CD14-positive monocyte (primary cell): Measurements from ENCODE around the gene BPIFB1. TPM values are rescaled to one million over a fixed set of nuclear protein-coding genes. Genes with fewer than 3 reads are reported as not detected.

Source experiments
- DNase-seq, 3 donors: peaks; one replicate each; pipeline ENCODE4 v3.0.0-alpha.2; 2011 to 2022
- H2AFZ ChIP-seq: 2 replicates; pipeline ENCODE4 v1.6.0; 2012; ENCODE audit warnings: mild to moderate bottlenecking, low read depth, low read length, inconsistent platforms; ENCODE audit not compliant: insufficient read depth, poor library complexity, severe bottlenecking
- H3K27ac ChIP-seq, 2 donors: 1 replicate in 1 of 2; 2 replicates in 1 of 2; pipeline ENCODE4 v1.5.1; 2012 to 2013; ENCODE audit warnings: low read length in 2 of 2, control low read depth in 1 of 2, inconsistent platforms in 1 of 2, low read depth in 1 of 2, mild to moderate bottlenecking in 1 of 2
- H3K27me3 ChIP-seq, 2 donors: one replicate each; pipeline versions ENCODE4 v1.6.0 to v1.6.1; 2011 to 2013; ENCODE audit warnings: low read length in 2 of 2; ENCODE audit not compliant: control insufficient read depth in 2 of 2, insufficient read depth in 2 of 2
- H3K36me3 ChIP-seq, 2 donors: replicated peaks in 1 of 2; 1 replicate in 1 of 2; 2 replicates in 1 of 2; pipeline versions ENCODE4 v1.5.1 to v1.6.1; 2012 to 2013; ENCODE audit warnings: low read length in 2 of 2, control low read depth in 1 of 2, inconsistent platforms in 1 of 2, mild to moderate bottlenecking in 1 of 2; ENCODE audit not compliant: insufficient read depth in 2 of 2, control insufficient read depth in 1 of 2
- H3K4me1 ChIP-seq, 2 donors: 1 replicate in 1 of 2; 2 replicates in 1 of 2; pipeline versions ENCODE4 v1.5.1 to v1.6.1; 2012 to 2013; ENCODE audit warnings: low read length in 2 of 2, control low read depth in 1 of 2, inconsistent platforms in 1 of 2, mild to moderate bottlenecking in 1 of 2, moderate library complexity in 1 of 2; ENCODE audit not compliant: insufficient read depth in 2 of 2, control insufficient read depth in 1 of 2
- H3K4me2 ChIP-seq: replicated peaks from 2 replicates; pipeline ENCODE3; 2012; ENCODE audit warnings: low read length, moderate library complexity, mild to moderate bottlenecking; ENCODE audit not compliant: poor library complexity, severe bottlenecking; ENCODE audit errors: extremely low read depth
- H3K4me3 ChIP-seq, 3 experiments: fragments of 200-600 bp in 1 of 3; sonication (generic) in 1 of 3; replicated peaks in 1 of 3; 1 replicate in 2 of 3; 2 replicates in 1 of 3; pipeline ENCODE4 v1.5.1; 2011 to 2013; ENCODE audit warnings: low read length in 3 of 3, mild to moderate bottlenecking in 3 of 3, control low read depth in 2 of 3, low read depth in 2 of 3, inconsistent platforms in 1 of 3, moderate library complexity in 1 of 3
- H3K79me2 ChIP-seq: 2 replicates; pipeline ENCODE4 v1.6.0; 2012; ENCODE audit warnings: mild to moderate bottlenecking, control low read depth, inconsistent platforms, low read length, moderate library complexity; ENCODE audit not compliant: insufficient read depth
- H3K9ac ChIP-seq: 2 replicates; pipeline ENCODE4 v1.6.0; 2017; ENCODE audit warnings: low read length, mild to moderate bottlenecking; ENCODE audit not compliant: insufficient read depth, poor library complexity, severe bottlenecking
- H3K9me3 ChIP-seq, 2 donors: replicated peaks in 1 of 2; 1 replicate in 1 of 2; 2 replicates in 1 of 2; pipeline versions ENCODE4 v1.5.1 to v1.6.1; 2012 to 2013; ENCODE audit warnings: low read length in 2 of 2, control low read depth in 1 of 2; ENCODE audit not compliant: control insufficient read depth in 1 of 2, insufficient read depth in 1 of 2
- H4K20me1 ChIP-seq: 2 replicates; pipeline ENCODE4 v1.6.0; 2012; ENCODE audit warnings: mild to moderate bottlenecking, low read length, control low read depth, moderate library complexity; ENCODE audit not compliant: insufficient read depth
- H3K27ac Mint-ChIP-seq, 7 donors: one replicate each; pipeline ENCODE4 v1.8.0; 2020; ENCODE audit warnings: mild to moderate bottlenecking in 7 of 7, mixed read lengths in 7 of 7, moderate library complexity in 6 of 7, inconsistent platforms in 2 of 7
- H3K27me3 Mint-ChIP-seq, 3 donors: one replicate each; pipeline ENCODE4 v1.8.0; 2021 to 2022; ENCODE audit warnings: low read depth in 3 of 3, mild to moderate bottlenecking in 3 of 3, mixed read lengths in 3 of 3, moderate library complexity in 3 of 3, inconsistent platforms in 1 of 3
- H3K36me3 Mint-ChIP-seq, 2 donors: one replicate each; pipeline ENCODE4 v1.8.0; 2020; ENCODE audit warnings: mixed read lengths in 2 of 2, inconsistent platforms in 1 of 2, mild to moderate bottlenecking in 1 of 2
- H3K4me1 Mint-ChIP-seq: one replicate; pipeline ENCODE4 v1.8.0; 2020; ENCODE audit warnings: mild to moderate bottlenecking, mixed read lengths
- H3K4me3 Mint-ChIP-seq, 2 donors: one replicate each; pipeline ENCODE4 v1.8.0; 2020; ENCODE audit warnings: mild to moderate bottlenecking in 2 of 2, mixed read lengths in 2 of 2, moderate library complexity in 1 of 2
- H3K9me3 Mint-ChIP-seq, 7 donors: one replicate each; pipeline ENCODE4 v1.8.0; 2020 to 2022; ENCODE audit warnings: mixed read lengths in 7 of 7, mild to moderate bottlenecking in 6 of 7, moderate library complexity in 6 of 7, inconsistent platforms in 2 of 7
- CTCF ChIP-seq: fragments of 200-600 bp; IDR thresholded peaks from one replicate; pipeline ENCODE4 v1.8.0; 2022; ENCODE audit warnings: antibody characterized with exemption, mild to moderate bottlenecking
- WGBS: methylation state at CpG from one replicate; pipeline ENCODE4 v1.1.5; 2013; ENCODE audit warnings: missing lambda C conversion rate; ENCODE audit not compliant: insufficient coverage; 5-methylcytosine and 5-hydroxymethylcytosine counted together
- intact Hi-C, 2 donors: fragments of 100-400 bp; cut with micrococcal nuclease; formaldehyde crosslinking; loops; one replicate each; pipeline versions ENCODE4 v1.15.0 to v1.15.1; 2023
- polyA plus RNA-seq, 3 donors: library from polyadenylated mRNA; depleted of rRNA in 1 of 3; unstranded in 2 of 3; stranded (reverse) in 1 of 3; fragments of 300-500 nt in 2 of 3; fragments of >200 nt in 1 of 3; fragmentation: Illumina TruSeq in 2 of 3; gene quantifications; 1 replicate in 2 of 3; 2 replicates in 1 of 3; pipeline ENCODE4 v1.2.3, GENCODE V29; 2012 to 2021

BPIFB1 gene
- polyA plus RNA-seq, 3 donors, result not detected

DNA sequence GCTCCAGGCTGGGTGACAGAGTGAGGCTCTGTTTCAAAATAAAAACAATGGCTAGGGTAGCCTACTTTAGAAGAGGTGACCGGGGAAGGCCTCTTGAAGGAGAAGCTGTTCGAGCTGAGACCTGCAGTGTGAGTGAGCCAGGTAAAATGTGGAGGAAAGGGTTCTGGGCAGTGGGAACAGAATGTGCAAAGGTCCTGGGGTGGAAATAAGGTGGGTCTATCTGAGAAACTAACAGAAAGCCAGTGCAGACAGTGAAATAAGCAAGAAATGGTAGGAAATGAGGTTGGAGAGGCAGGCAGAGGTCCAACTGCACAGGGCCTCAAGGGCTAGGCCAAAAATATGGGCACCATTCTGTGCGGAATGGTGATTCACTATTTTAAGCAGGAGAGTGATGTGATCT lies 53.4 kb downstream of the BPIFB1 start:
- DNase-seq, result no peak
- no peaks in the 10 kb centered on the region for H3K4me1 ChIP-seq
- Mint-ChIP-seq H3K27ac (no peak overlapping the region), H3K27me3 (peaks cover 5 to 10% (median 5%) of the 10 kb centered on the region in 3 donors), H3K4me3 (no peak overlapping the region), H3K36me3 (no peaks in the 10 kb centered on the region), H3K9me3 (peaks cover 0 to 1% (median 0%) of the 10 kb centered on the region in 7 donors), H3K4me1 (no peaks in the 10 kb centered on the region)
- no peak overlapping the region for H3K4me3 ChIP-seq
- H3K27me3 ChIP-seq, result no peaks in the 10 kb centered on the region
- WGBS, result 98% methylated on average over 3 of the region's 3 CpGs
- no peak overlapping the region for H3K9ac ChIP-seq
- H3K27ac ChIP-seq, result no peak overlapping the region
- TF ChIP-seq CTCF, result no peak
- no peak overlapping the region for H3K4me2 ChIP-seq
- H3K36me3 ChIP-seq, result no peaks in the 10 kb centered on the region
- H4K20me1 ChIP-seq, result no peaks in the 10 kb centered on the region
- no peak overlapping the region for H2AFZ ChIP-seq
- no peaks in the 10 kb centered on the region for H3K9me3 ChIP-seq
- no peaks in the 10 kb centered on the region for H3K79me2 ChIP-seq
- intact Hi-C loops, result no loop called here

GRCh38 chr20:33337119-33337518 lies 54.1 kb downstream of the BPIFB1 start:
- Histone ChIP-seq H3K4me3 (no peak overlapping the region), H3K4me2 (no peak overlapping the region), H3K27me3 (no peaks in the 10 kb centered on the region), H3K9ac (no peak overlapping the region), H3K36me3 (no peaks in the 10 kb centered on the region), H3K4me1 (no peaks in the 10 kb centered on the region), H3K79me2 (no peaks in the 10 kb centered on the region), H3K9me3 (no peaks in the 10 kb centered on the region), H2AFZ (no peak overlapping the region), H3K27ac (no peak overlapping the region), H4K20me1 (no peaks in the 10 kb centered on the region)
- H3K4me1 Mint-ChIP-seq, result no peaks in the 10 kb centered on the region
- no peak for DNase-seq
- peaks cover 2 to 9% (median 3%) of the 10 kb centered on the region in 3 donors for H3K27me3 Mint-ChIP-seq
- H3K36me3 Mint-ChIP-seq, result no peaks in the 10 kb centered on the region
- peaks cover 0 to 1% (median 0%) of the 10 kb centered on the region in 7 donors for H3K9me3 Mint-ChIP-seq
- H3K4me3 Mint-ChIP-seq, result no peak overlapping the region
- no peak overlapping the region for H3K27ac Mint-ChIP-seq
- intact Hi-C loops, result no loop called here
- TF ChIP-seq CTCF, result no peak
- 81% methylated on average over 7 of the region's 8 CpGs for WGBS
